HEK293 (cell line): ENCODE measurements around the gene MAPK12.

ENCODE experiments used
- CTCF ChIA-PET: fragments of 350-600 bp; formaldehyde crosslinking; extraction: SDS; loops from one replicate; lab custom pipeline; 2021; ENCODE audit warnings: antibody characterized with exemption; lab: Yijun Ruan, JAX
- POLR2A ChIA-PET: fragments of 300-600 bp; formaldehyde crosslinking; extraction: SDS; loops from one replicate; lab custom pipeline; 2020; ENCODE audit warnings: antibody characterized with exemption, inconsistent platforms; lab: Yijun Ruan, JAX
- H3K27ac ChIP-seq: fragments of 200-500 bp; sonication (Bioruptor generic); 2 replicates; pipeline ENCODE4 v1.5.1; 2014; ENCODE audit warnings: low read depth, low read length, control low read depth, inconsistent platforms; ENCODE audit errors: extremely low read depth
- H3K36me3 ChIP-seq, 2 experiments: fragments of 200-500 bp in 1 of 2; sonication (Bioruptor generic) in 1 of 2; 1 replicate in 1 of 2; 2 replicates in 1 of 2; pipeline ENCODE4 v1.5.1; 2014 to 2017; ENCODE audit warnings: inconsistent platforms in 2 of 2, low read length in 2 of 2; ENCODE audit not compliant: control insufficient read depth in 2 of 2, insufficient read depth in 1 of 2
- H3K4me1 ChIP-seq: fragments of 200-500 bp; sonication (Bioruptor generic); 2 replicates; pipeline ENCODE4 v1.5.1; 2014; ENCODE audit warnings: mild to moderate bottlenecking, low read length, inconsistent platforms; ENCODE audit not compliant: control insufficient read depth, insufficient read depth
- H3K4me3 ChIP-seq: 2 replicates; pipeline ENCODE4 v1.5.1; 2011; ENCODE audit warnings: low read depth, mild to moderate bottlenecking, control low read depth, low read length, moderate library complexity
- H3K9me3 ChIP-seq: fragments of 200-500 bp; sonication (Bioruptor generic); 2 replicates; pipeline ENCODE4 v1.5.1; 2014; ENCODE audit warnings: low read depth, low read length, inconsistent platforms; ENCODE audit not compliant: control insufficient read depth, insufficient read depth
- BCL11A ChIP-seq: fragments of 450-650 bp; formaldehyde crosslinking; IDR thresholded peaks from 2 replicates; pipeline ENCODE4 v1.5.1; 2016; ENCODE audit warnings: low read depth, missing biosample characterization, missing genetic modification characterization
- BCL11B ChIP-seq: fragments of 450-650 bp; formaldehyde crosslinking; IDR thresholded peaks from 2 replicates; pipeline ENCODE4 v1.5.1; 2016; ENCODE audit warnings: low read depth, missing biosample characterization, missing genetic modification characterization
- GLIS2 ChIP-seq: fragments of 450-650 bp; formaldehyde crosslinking; IDR thresholded peaks from 2 replicates; pipeline ENCODE4 v1.5.1; 2016; ENCODE audit warnings: missing biosample characterization, missing genetic modification characterization
- KLF1 ChIP-seq: fragments of 450-650 bp; formaldehyde crosslinking; IDR thresholded peaks from 2 replicates; pipeline ENCODE4 v1.5.1; 2016; ENCODE audit warnings: missing biosample characterization, missing genetic modification characterization
- KLF10 ChIP-seq: fragments of 450-650 bp; IDR thresholded peaks from 2 replicates; pipeline ENCODE4 v1.5.1; 2018; ENCODE audit warnings: missing biosample characterization, mild to moderate bottlenecking, missing genetic modification characterization
- SCRT1 ChIP-seq: fragments of 450-650 bp; formaldehyde crosslinking; IDR thresholded peaks from 2 replicates; pipeline ENCODE4 v1.5.1; 2016; ENCODE audit warnings: missing biosample characterization, missing genetic modification characterization, borderline replicate concordance
- SP2 ChIP-seq: fragments of 450-650 bp; formaldehyde crosslinking; IDR thresholded peaks from 2 replicates; pipeline ENCODE4 v1.5.1; 2016; ENCODE audit warnings: missing biosample characterization, missing genetic modification characterization
- SP3 ChIP-seq: fragments of 450-650 bp; formaldehyde crosslinking; IDR thresholded peaks from 2 replicates; pipeline ENCODE4 v1.5.1; 2016; ENCODE audit warnings: missing biosample characterization, missing genetic modification characterization
- ZBTB21 ChIP-seq: fragments of 450-650 bp; formaldehyde crosslinking; IDR thresholded peaks from 2 replicates; pipeline ENCODE4 v1.5.1; 2017; ENCODE audit warnings: missing biosample characterization, missing genetic modification characterization
- ZBTB8A ChIP-seq: fragments of 450-650 bp; formaldehyde crosslinking; IDR thresholded peaks from 2 replicates; pipeline ENCODE4 v1.5.1; 2016; ENCODE audit warnings: missing biosample characterization, missing genetic modification characterization
- ZNF155 ChIP-seq: fragments of 450-650 bp; formaldehyde crosslinking; IDR thresholded peaks from 2 replicates; pipeline ENCODE4 v1.5.1; 2016; ENCODE audit warnings: missing biosample characterization, missing genetic modification characterization
- ZNF169 ChIP-seq: fragments of 450-650 bp; formaldehyde crosslinking; IDR thresholded peaks from 2 replicates; pipeline ENCODE4 v1.5.1; 2016; ENCODE audit warnings: missing biosample characterization, missing genetic modification characterization
- ZNF2 ChIP-seq: fragments of 450-650 bp; formaldehyde crosslinking; IDR thresholded peaks from 2 replicates; pipeline ENCODE4 v1.5.1; 2016; ENCODE audit warnings: missing biosample characterization, missing genetic modification characterization
- ZNF214 ChIP-seq: fragments of 450-650 bp; formaldehyde crosslinking; IDR thresholded peaks from 2 replicates; pipeline ENCODE4 v1.5.1; 2017; ENCODE audit warnings: missing biosample characterization, mild to moderate bottlenecking, missing genetic modification characterization, borderline replicate concordance
- ZNF341 ChIP-seq: fragments of 450-650 bp; formaldehyde crosslinking; IDR thresholded peaks from 2 replicates; pipeline ENCODE4; 2016; ENCODE audit warnings: low read depth, missing biosample characterization, missing genetic modification characterization
- ZNF544 ChIP-seq: fragments of 450-650 bp; formaldehyde crosslinking; IDR thresholded peaks from 2 replicates; pipeline ENCODE4 v1.5.0; 2017; ENCODE audit warnings: missing biosample characterization, missing genetic modification characterization
- ZNF776 ChIP-seq: fragments of 450-650 bp; formaldehyde crosslinking; IDR thresholded peaks from 2 replicates; pipeline ENCODE4 v1.5.0; 2017; ENCODE audit warnings: missing biosample characterization, missing genetic modification characterization, borderline replicate concordance
- ZSCAN23 ChIP-seq: fragments of 450-650 bp; formaldehyde crosslinking; IDR thresholded peaks from 2 replicates; pipeline ENCODE4 v1.5.1; 2016; ENCODE audit warnings: missing biosample characterization, missing genetic modification characterization
- TF ChIP-seq, protein P1 (sequence below): fragments of 450-650 bp; formaldehyde crosslinking; IDR thresholded peaks from 2 replicates; pipeline ENCODE4 v1.5.1; 2016; ENCODE audit warnings: missing biosample characterization, missing genetic modification characterization
- TF ChIP-seq, protein P2 (sequence below): fragments of 450-650 bp; formaldehyde crosslinking; IDR thresholded peaks from 2 replicates; pipeline ENCODE4 v1.5.1; 2016; ENCODE audit warnings: missing biosample characterization, missing genetic modification characterization, low read depth
- TF ChIP-seq, protein P3 (sequence below): fragments of 450-650 bp; formaldehyde crosslinking; IDR thresholded peaks from 2 replicates; pipeline ENCODE4 v1.5.1; 2017; ENCODE audit warnings: missing biosample characterization, missing genetic modification characterization
- TF ChIP-seq, protein P4 (sequence below): fragments of 450-650 bp; formaldehyde crosslinking; IDR thresholded peaks from 2 replicates; pipeline ENCODE4 v1.5.1; 2016; ENCODE audit warnings: missing biosample characterization, missing genetic modification characterization
- TF ChIP-seq, protein P5 (sequence below): fragments of 450-650 bp; formaldehyde crosslinking; IDR thresholded peaks from 2 replicates; pipeline ENCODE4 v1.5.1; 2016; ENCODE audit warnings: missing biosample characterization, missing genetic modification characterization

MAPK12 gene

DNA sequence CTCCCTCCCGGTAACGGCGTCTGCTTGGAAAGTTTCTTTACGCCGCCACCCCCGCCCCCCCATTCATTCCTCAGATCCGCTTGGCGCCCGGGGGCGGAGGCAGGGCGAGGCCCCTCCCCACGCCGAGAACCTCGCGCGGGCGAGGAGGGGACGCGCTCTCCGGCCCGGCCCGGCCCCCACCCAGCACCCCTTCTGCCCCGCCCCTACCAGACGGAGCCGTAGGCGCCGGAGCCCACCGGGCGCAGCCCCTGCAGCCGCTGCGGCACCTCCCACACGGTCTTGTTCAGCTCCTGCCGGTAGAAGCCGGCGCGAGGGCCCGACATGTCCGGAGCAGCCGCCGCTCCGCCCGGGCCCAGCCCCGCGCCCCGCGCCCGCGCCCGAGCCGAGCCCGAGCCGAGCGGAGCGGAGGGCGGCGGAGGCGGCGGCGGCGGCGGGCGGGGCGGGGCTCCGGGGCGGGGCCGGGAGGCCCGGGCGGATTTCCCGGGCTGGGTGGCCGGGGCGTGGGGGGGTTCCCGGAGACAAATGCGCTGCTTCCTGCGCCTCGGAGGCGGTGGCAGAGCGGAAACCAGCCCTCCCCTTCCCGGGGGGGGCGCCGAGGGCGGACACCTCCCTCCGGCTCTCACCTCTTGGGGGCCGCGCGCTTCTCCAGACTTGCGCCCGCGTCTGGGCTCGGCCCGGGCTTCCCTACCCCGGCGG is 8.6 kb upstream of the MAPK12 start, which contains the start of gene MAPK11 (continued):
- TF ChIP-seq, protein P1, sequence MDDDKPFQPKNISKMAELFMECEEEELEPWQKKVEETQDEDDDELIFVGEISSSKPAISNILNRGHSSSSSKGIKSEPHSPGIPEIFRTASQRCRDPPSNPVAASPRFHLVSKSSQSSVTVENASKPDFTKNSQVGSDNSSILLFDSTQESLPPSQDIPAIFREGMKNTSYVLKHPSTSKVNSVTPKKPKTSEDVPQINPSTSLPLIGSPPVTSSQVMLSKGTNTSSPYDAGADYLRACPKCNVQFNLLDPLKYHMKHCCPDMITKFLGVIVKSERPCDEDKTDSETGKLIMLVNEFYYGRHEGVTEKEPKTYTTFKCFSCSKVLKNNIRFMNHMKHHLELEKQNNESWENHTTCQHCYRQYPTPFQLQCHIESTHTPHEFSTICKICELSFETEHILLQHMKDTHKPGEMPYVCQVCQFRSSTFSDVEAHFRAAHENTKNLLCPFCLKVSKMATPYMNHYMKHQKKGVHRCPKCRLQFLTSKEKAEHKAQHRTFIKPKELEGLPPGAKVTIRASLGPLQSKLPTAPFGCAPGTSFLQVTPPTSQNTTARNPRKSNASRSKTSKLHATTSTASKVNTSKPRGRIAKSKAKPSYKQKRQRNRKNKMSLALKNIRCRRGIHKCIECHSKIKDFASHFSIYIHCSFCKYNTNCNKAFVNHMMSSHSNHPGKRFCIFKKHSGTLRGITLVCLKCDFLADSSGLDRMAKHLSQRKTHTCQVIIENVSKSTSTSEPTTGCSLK (tag by site-specific recombination): no peak
- TF ChIP-seq, protein P2, sequence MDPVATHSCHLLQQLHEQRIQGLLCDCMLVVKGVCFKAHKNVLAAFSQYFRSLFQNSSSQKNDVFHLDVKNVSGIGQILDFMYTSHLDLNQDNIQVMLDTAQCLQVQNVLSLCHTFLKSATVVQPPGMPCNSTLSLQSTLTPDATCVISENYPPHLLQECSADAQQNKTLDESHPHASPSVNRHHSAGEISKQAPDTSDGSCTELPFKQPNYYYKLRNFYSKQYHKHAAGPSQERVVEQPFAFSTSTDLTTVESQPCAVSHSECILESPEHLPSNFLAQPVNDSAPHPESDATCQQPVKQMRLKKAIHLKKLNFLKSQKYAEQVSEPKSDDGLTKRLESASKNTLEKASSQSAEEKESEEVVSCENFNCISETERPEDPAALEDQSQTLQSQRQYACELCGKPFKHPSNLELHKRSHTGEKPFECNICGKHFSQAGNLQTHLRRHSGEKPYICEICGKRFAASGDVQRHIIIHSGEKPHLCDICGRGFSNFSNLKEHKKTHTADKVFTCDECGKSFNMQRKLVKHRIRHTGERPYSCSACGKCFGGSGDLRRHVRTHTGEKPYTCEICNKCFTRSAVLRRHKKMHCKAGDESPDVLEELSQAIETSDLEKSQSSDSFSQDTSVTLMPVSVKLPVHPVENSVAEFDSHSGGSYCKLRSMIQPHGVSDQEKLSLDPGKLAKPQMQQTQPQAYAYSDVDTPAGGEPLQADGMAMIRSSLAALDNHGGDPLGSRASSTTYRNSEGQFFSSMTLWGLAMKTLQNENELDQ: no peak
- TF ChIP-seq SP3 (tag by site-specific recombination) (peak; percentile 52; the same call in 1 of the 2 replicates), ZBTB8A (tag by site-specific recombination) (peak; percentile 90), ZNF2 (no peak)
- TF ChIP-seq, protein P3, sequence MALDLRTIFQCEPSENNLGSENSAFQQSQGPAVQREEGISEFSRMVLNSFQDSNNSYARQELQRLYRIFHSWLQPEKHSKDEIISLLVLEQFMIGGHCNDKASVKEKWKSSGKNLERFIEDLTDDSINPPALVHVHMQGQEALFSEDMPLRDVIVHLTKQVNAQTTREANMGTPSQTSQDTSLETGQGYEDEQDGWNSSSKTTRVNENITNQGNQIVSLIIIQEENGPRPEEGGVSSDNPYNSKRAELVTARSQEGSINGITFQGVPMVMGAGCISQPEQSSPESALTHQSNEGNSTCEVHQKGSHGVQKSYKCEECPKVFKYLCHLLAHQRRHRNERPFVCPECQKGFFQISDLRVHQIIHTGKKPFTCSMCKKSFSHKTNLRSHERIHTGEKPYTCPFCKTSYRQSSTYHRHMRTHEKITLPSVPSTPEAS (tag by site-specific recombination): no peak
- TF ChIP-seq, protein P4, sequence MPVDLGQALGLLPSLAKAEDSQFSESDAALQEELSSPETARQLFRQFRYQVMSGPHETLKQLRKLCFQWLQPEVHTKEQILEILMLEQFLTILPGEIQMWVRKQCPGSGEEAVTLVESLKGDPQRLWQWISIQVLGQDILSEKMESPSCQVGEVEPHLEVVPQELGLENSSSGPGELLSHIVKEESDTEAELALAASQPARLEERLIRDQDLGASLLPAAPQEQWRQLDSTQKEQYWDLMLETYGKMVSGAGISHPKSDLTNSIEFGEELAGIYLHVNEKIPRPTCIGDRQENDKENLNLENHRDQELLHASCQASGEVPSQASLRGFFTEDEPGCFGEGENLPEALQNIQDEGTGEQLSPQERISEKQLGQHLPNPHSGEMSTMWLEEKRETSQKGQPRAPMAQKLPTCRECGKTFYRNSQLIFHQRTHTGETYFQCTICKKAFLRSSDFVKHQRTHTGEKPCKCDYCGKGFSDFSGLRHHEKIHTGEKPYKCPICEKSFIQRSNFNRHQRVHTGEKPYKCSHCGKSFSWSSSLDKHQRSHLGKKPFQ (tag by site-specific recombination): no peak

DNA sequence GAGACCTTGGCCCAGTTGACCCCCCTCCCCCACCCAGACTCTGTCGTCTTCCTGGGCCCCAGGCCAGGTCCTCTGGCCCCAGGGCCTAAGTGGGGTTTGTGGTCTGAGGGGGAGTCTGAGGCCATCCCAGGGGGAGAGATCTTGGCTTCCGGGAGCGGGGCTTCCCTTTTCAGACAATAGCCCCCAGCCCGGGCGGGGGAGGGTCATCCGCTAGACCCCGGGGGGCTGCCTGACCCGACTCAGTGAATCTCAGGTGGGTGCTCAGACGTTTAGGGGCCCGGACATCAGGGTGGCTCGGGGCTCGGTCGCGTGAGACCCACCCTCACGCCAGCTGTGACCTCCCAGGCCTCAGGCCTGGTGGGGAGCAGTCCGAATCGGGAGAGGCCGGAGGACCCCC is 8.1 kb upstream of the MAPK12 start:
- Histone ChIP-seq H3K4me1 (peaks cover 14% of the 10 kb centered on the region), H3K9me3 (no peaks in the 10 kb centered on the region), H3K4me3 (peak overlapping the region; percentile 47), H3K27ac (no peak overlapping the region), H3K36me3 (peaks cover 0 to 5% of the 10 kb centered on the region in 2 experiments; a peak in 1 of 3 replicates)
- ChIA-PET CTCF (interaction anchor here (1.0 kb wide), 1 partner anchor 72 kb away, joined by 3 read pairs; no protein-coding TSS in a partner anchor), POLR2A (interaction anchor here (1.3 kb wide), 1 partner anchor 12 kb away, joined by 3 read pairs; no protein-coding TSS in a partner anchor)
- TF ChIP-seq SCRT1 (tag by site-specific recombination) (no peak), KLF10 (no peak), SP2 (tag by site-specific recombination) (peak; percentile 5; the same call in 1 of the 2 replicates), ZSCAN23 (tag by site-specific recombination) (no peak), ZNF776 (tag by site-specific recombination) (no peak), ZNF341 (tag by site-specific recombination) (peak; percentile 54; the same call in 1 of the 2 replicates), ZBTB21 (tag by site-specific recombination) (no peak), ZNF214 (tag by site-specific recombination) (no peak), GLIS2 (peak; percentile 60), BCL11B (peak; percentile 84; the same call in 1 of the 2 replicates), ZNF155 (tag by site-specific recombination) (no peak), ZNF169 (tag by site-specific recombination) (no peak), BCL11A (tag by site-specific recombination) (peak; percentile 82), ZBTB8A (tag by site-specific recombination) (no peak), KLF1 (tag by site-specific recombination) (0 out of 2 replicates have a peak, but pooled peaks have one; percentile 12), ZNF544 (tag by site-specific recombination) (no peak)
- TF ChIP-seq, protein P5, sequence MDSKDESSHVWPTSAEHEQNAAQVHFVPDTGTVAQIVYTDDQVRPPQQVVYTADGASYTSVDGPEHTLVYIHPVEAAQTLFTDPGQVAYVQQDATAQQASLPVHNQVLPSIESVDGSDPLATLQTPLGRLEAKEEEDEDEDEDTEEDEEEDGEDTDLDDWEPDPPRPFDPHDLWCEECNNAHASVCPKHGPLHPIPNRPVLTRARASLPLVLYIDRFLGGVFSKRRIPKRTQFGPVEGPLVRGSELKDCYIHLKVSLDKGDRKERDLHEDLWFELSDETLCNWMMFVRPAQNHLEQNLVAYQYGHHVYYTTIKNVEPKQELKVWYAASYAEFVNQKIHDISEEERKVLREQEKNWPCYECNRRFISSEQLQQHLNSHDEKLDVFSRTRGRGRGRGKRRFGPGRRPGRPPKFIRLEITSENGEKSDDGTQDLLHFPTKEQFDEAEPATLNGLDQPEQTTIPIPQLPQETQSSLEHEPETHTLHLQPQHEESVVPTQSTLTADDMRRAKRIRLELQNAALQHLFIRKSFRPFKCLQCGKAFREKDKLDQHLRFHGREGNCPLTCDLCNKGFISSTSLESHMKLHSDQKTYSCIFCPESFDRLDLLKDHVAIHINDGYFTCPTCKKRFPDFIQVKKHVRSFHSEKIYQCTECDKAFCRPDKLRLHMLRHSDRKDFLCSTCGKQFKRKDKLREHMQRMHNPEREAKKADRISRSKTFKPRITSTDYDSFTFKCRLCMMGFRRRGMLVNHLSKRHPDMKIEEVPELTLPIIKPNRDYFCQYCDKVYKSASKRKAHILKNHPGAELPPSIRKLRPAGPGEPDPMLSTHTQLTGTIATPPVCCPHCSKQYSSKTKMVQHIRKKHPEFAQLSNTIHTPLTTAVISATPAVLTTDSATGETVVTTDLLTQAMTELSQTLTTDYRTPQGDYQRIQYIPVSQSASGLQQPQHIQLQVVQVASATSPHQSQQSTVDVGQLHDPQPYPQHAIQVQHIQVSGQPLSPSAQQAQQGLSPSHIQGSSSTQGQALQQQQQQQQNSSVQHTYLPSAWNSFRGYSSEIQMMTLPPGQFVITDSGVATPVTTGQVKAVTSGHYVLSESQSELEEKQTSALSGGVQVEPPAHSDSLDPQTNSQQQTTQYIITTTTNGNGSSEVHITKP: peak; percentile 47
